ENCODE measurements around the gene KLK1.
"Not testable (repeated sequence)": the region's sequence is repeated elsewhere in the genome, so short reads cannot be mapped to it uniquely, and the experiment has no call there.

The KLK1 gene

DNA sequence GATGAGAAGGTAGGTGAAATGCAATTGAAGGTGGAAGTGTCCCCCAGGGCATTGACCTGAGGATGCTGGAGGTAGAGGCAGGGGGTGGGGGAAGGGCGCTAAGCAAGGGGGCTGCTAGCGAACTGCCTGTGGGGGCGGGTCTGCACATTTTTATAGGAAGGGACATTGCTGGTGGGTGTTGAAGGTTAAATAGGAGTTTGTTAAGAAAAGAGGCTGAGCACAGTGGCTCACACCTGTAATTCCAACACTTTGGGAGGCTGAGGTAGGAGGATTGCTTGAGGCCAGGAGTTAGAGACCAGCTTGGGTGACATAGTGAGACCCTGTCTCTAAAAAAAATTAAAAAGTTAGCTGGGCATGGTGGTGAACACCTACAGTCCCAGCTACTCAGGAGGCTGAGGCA, 38.9 kb downstream of the KLK1 start:
- no peak overlapping the region for H3K4me3 ChIP-seq (ENCODE audit: low read depth, low read length)

GRCh38 chr19:50783848-50784152, 39.8 kb downstream of the KLK1 start:
- not testable (repeated sequence) for DNase-seq (ENCODE audit: low read depth); H3K4me3 ChIP-seq (ENCODE audit: low read depth, low read length)

More for the DNA sequence above, 38.9 kb downstream of the KLK1 start:
- DNase-seq (ENCODE audit: low read depth) = no peak
- TF ChIP-seq CTCF (conservative IDR thresholded peaks at IDR 0.05; ENCODE audit: low read depth, low read length) = no peak

GRCh38 chr19:50780753-50781435, 42.7 kb downstream of the KLK1 start:
- TF ChIP-seq CTCF (conservative IDR thresholded peaks at IDR 0.05; ENCODE audit: low read depth, low read length) = no peak
- no peak overlapping the region for H3K4me3 ChIP-seq (ENCODE audit: low read depth, low read length)
- no peak for DNase-seq (ENCODE audit: low read depth)

GRCh38 chr19:50779504-50780457, 43.8 kb downstream of the KLK1 start:
- no peak for TF ChIP-seq CTCF (conservative IDR thresholded peaks at IDR 0.05; ENCODE audit: low read depth, low read length)
- no peak for DNase-seq (ENCODE audit: low read depth)
- H3K4me3 ChIP-seq (ENCODE audit: low read depth, low read length) = no peak overlapping the region

- no peak for TF ChIP-seq CTCF (conservative IDR thresholded peaks at IDR 0.05; ENCODE audit: low read depth, low read length)
- H3K4me3 ChIP-seq (ENCODE audit: low read depth, low read length) = no peak overlapping the region
- no peak for DNase-seq (ENCODE audit: low read depth)
Measured at GRCh38 chr19:50778906-50779430, 44.6 kb downstream of the KLK1 start.

DNA sequence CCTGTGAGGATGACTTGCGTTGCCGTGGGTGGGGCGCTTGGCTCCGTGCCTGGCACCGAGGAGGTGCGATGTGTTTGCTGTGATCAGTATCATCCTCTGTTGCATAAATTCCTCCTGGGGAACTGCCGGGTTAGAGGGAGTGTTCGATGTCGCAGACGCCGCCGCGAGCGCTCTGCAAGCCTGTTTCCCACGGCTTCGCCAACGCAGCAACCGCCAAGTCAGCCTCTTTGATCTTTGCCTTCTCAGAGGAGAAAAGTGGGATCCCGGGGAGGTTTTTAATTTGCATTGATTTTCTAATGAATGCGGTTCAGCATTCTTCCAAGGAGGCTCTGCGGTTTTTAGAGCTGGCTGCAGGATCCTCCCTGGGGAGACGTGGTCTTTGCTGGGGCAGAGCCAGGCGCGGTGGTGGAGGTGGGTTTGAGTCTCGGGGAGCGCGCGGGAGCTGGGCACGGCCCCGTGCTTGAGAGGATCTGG, 45.7 kb downstream of the KLK1 start:
- DNase-seq (ENCODE audit: low read depth) = peak; percentile 21
- H3K4me3 ChIP-seq (ENCODE audit: low read depth, low read length) = no peak overlapping the region
- no peak for TF ChIP-seq CTCF (conservative IDR thresholded peaks at IDR 0.05; ENCODE audit: low read depth, low read length)

DNA sequence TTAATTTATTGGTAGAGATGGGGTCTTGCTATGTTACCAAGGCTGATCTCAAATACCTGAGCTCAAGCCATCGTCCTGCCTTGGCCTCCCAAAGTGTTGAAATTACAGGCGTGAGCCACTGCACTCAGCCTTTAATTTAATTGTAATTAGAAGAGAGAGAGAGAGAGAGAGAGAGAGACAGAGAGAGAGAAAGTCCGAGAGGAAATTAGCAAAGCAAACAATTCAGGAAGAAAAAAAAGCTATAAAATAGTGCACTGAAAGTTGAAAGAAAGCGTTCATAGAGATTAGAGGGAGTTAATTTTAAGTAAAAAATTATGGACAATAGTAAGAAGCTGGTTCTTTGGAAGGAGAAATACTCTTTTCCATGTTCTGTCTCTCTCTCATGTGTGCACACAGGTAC, 46.3 kb downstream of the KLK1 start:
- H3K4me3 ChIP-seq (ENCODE audit: low read depth, low read length) = no peak overlapping the region
- DNase-seq (ENCODE audit: low read depth) = no peak
- no peak for TF ChIP-seq CTCF (conservative IDR thresholded peaks at IDR 0.05; ENCODE audit: low read depth, low read length)

Measured in choroid plexus epithelial cell (primary cell).